ENCODE data around the gene RFX7.

- TF ChIP-seq POLR2A (IDR thresholded peaks at IDR 0.05) (no peak), POLR2AphosphoS5 (IDR thresholded peaks at IDR 0.05) (no peak), CTCF (IDR thresholded peaks at IDR 0.05) (no peak)
These were observed 155.3 kb downstream of the RFX7 start for GRCh38 chr15:56088389-56088788.

Data from transverse colon (tissue), 4 donors.